IPS DF 19.7 (cell line): ENCODE data around the gene TOP1.

Experiments
- DNase-seq: peaks from one replicate; pipeline ENCODE4 v3.0.0-alpha.2; 2013; ENCODE audit warnings: low read depth, low spot score

The TOP1 gene

GRCh38 chr20:41058674-41059635 is 30.3 kb downstream of the TOP1 start:
- DNase-seq: no peak

DNA sequence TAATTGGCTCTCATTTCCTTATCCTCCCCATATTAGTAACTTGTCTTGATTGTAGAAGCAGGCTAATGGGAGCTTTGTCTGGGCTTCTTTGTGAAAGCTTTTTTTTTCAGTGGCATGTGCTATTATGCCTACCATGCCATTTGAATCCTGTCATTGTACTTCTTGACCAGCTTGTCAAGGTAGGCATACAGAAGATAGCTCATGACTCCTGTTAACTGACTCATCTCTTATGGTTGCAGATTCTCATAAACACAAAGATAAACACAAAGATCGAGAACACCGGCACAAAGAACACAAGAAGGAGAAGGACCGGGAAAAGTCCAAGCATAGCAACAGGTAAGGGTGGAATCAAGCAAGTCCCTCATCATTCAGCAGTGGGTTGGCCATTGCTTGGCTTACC is 32.5 kb downstream of the TOP1 start:
- DNase-seq: no peak

DNA sequence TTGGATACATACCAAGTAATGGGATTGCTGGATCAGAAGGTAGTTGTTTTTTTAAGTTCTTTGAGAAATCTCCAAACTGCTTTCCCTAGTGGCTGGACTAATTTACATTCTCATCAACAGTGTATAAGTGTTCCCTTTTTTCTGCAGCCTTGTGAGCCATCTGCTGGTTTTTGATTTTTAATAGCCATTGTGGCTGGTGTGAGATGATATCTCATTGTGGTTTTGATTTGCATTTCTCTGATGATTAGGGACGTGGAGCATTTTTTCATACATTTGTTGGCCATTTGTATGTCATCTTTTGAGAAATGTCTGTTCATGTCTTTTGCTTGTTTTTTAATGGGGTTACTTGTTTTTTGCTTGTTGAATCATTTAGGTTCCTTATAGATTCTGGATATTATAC is 34.8 kb downstream of the TOP1 start:
- no peak for DNase-seq

DNA sequence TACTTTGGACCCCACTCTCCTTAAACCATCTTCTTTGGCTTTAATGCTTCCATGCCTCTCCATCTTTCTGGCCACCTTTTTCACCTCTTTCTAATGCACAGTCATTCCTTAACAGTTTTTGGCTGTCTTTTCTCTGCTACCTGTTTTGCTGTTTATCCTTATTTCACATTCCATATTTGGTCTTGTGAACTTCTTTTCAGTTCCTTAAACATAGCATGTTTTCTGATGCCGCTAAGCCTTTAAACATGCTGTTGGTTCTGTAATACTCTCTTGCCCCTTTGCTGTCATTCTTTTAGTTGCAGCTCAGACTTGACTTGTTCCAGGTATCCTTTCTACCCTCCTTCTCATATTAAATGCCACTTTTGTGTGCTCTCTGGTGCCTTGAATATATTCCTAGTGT is 35.8 kb downstream of the TOP1 start:
- DNase-seq: no peak

GRCh38 chr20:41065716-41066115 is 37.1 kb downstream of the TOP1 start:
- no peak for DNase-seq

GRCh38 chr20:41068806-41069205 is 40.2 kb downstream of the TOP1 start:
- no peak for DNase-seq

GRCh38 chr20:41072190-41072863 is 43.7 kb downstream of the TOP1 start:
- DNase-seq: no peak

DNA sequence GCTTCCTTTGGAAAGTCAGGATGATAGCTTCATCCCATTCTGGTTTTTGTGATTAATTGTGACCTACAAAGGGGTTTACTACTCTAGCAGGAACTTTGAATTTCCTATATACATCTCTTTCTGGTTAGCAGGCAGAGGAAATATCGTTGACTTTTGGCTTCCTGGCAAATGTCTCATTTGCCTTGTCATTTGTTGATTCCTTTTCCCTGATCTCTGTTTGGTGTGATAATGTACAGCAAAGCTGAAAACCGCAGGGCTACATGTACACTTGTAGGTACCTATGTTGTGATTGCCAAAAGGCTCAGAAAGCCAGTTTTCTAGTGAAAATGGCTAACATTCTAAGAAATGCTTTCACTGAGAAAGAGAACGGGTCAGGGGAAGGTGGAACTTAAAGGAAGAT is 44.3 kb downstream of the TOP1 start:
- DNase-seq: no peak

DNA sequence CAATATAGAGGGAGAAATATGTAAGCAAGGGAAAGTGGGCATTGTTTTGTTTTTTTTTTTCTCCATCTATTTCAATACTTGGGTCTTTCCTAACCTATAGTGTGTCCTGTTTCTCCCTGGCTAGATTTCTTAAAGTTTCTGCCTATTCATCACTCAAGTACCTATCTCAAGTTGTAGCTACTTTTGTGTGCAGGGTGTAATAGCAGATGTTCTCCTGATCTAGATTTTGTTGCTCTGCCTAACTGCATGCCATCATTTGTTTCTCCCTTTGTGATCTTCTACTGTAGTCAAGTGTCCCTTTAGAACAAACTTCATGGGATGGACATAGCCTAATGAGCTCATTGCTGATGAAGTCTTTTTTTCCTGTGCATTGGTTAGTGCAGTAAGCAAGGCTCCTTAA is 45.8 kb downstream of the TOP1 start:
- DNase-seq: no peak

GRCh38 chr20:41076776-41077175 is 48.2 kb downstream of the TOP1 start:
- no peak for DNase-seq

DNA sequence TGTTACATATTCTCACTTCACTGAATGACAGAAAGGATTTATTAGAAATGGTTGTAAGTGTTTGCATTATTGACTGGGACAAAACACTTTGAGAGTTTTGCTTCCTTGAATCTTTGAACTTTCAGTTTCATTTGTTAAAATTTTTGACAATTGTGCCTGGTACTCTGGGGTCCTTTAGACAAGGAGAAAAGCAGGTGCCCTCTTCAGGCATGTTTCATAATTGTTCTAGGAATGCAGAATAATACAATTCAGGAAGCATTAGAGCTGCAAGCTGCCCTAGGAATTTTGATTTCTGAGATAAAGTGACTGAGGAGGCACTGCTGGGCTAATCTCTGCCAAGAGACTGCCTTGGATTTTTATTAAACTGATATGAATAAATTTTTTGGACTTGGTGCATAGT is 49.7 kb downstream of the TOP1 start:
- no peak for DNase-seq

DNA sequence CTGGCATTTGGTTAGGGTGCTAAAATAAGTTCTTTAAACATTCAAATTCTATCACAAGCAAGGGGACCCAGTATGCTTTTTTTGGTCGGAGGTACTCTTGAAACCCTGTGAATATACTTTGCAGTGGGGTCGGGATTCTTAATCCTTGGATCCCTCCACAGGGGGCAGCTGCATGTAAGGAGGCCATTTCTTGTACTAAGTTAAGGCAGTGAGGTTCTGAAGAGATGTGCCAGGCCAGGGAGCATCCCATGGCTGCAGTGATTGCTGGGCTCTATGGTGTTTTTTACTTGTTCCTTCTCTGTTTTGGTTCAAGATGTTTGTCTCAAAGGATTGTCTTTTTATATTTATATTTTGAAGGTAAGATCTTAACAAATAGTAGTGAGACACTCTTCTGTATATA is 50.4 kb downstream of the TOP1 start:
- DNase-seq: no peak

GRCh38 chr20:41080866-41081265 is 52.2 kb downstream of the TOP1 start:
- DNase-seq: no peak

DNA sequence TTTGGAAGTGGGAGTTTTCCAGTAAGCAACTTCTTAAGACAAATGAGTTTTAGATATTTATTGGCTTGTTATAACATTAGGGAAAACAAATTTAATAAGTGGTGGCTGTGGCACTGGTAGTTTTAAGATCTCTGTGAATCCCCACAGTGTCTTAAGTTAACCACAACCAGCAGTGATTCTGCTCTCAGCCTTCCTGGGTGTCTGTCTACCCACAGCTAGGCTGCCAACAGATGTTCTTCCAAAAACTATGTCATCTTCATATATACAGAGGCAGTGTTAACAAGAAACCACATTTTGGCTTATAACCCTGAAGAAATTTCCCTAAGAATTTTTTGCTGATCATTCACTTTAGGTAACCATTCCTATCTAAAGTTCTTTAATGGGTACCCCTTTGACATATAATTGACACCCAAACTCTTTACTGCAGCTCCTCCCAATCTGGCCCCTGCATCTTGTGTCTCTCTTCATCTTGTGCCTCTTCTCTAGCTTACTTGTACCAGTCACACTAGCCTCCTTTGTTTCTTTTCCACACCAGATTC is 52.7 kb downstream of the TOP1 start:
- no peak for DNase-seq

- DNase-seq: no peak
Observed at GRCh38 chr20:41082306-41082705, 53.7 kb downstream of the TOP1 start.

DNA sequence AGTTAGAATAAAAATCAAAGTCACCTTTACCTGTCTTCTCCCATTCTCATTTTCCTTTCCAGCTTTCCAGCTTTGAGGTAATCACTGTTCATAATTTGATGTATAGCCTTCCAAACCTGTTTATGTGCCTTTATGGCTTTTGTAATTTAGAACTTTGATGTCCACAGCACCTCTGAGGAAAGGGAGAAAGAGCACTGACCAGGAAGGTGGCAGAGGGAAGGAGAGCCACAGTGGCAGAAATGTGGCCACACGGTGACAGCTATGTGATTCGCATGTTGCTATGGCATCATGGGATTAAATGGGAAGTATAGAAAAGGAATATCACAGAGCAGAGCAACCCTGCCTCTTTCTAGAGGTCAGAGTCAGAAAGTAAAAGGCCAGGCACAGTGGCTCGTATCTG is 57.0 kb downstream of the TOP1 start:
- no peak for DNase-seq

GRCh38 chr20:41086402-41087324 is 58.0 kb downstream of the TOP1 start:
- DNase-seq: no peak

- no peak for DNase-seq
Observed at GRCh38 chr20:41087325-41087685, 58.7 kb downstream of the TOP1 start.

DNA sequence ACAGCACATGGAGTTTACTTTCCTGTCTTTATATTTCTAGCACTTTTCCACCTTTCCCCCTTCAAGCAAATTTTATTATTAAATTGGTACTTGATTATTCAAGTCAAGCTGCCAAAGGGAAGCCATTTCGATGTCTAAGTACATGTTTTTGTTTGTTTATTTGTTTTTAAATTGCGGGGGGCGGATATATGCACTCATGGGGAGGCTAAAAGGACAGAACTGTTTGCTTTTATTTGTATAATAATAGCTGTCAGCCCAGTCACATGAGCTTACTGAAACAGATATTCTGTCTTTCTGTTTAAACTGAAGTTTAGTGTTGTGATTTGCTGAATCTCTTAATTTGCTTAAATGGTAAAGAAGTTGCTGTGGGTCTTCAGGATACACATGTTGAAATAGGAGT is 59.2 kb downstream of the TOP1 start:
- no peak for DNase-seq

- no peak for DNase-seq
Observed at GRCh38 chr20:41089555-41089954, 60.9 kb downstream of the TOP1 start.

DNA sequence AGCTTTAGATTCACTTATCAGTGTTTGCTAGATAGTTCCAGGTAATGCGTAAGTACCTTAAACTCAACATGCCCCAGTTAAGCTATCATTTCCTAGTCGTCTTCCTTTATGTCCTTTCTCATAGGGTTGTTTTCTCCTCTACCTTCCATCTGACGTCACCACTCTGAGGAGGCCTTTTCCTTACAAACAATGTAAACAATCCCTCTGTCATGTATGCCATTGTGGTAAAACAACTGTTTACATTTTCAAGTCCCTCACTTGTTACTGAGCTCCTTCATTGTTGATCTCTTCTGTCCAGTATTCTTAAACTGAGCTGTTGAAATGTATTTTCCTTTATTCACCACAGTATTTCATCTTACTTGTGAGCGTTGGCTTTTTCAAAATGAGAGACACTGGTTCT is 63.3 kb downstream of the TOP1 start:
- DNase-seq: no peak
